AG04449 (cell line): ENCODE results near the gene ARHGAP26.

Source experiments
- CTCF ChIA-PET: fragments of 350-600 bp; formaldehyde crosslinking; extraction: SDS; loops from one replicate; lab custom pipeline; 2021; ENCODE audit warnings: antibody characterized with exemption; lab: Yijun Ruan, JAX
- POLR2A ChIA-PET: fragments of 400-600, 350-600 bp; formaldehyde crosslinking; extraction: SDS; loops from one replicate; lab custom pipeline; 2020; ENCODE audit warnings: antibody characterized with exemption, inconsistent platforms; lab: Yijun Ruan, JAX
- DNase-seq: peaks from one replicate; pipeline ENCODE4 v3.0.0-alpha.2; 2010; ENCODE audit warnings: low read depth, low spot score
- H3K4me3 ChIP-seq: 2 replicates; pipeline ENCODE4 v1.5.1; 2011; ENCODE audit warnings: low read depth, mild to moderate bottlenecking, control low read depth, low read length
- TF ChIP-seq, protein P1 (sequence below): IDR thresholded peaks from one replicate; pipeline ENCODE4 v1.5.1; 2011; ENCODE audit warnings: mild to moderate bottlenecking, moderate library complexity, low read length, control low read depth, inconsistent platforms; ENCODE audit not compliant: insufficient read depth; ENCODE audit errors: missing control alignments

ARHGAP26 gene

DNA sequence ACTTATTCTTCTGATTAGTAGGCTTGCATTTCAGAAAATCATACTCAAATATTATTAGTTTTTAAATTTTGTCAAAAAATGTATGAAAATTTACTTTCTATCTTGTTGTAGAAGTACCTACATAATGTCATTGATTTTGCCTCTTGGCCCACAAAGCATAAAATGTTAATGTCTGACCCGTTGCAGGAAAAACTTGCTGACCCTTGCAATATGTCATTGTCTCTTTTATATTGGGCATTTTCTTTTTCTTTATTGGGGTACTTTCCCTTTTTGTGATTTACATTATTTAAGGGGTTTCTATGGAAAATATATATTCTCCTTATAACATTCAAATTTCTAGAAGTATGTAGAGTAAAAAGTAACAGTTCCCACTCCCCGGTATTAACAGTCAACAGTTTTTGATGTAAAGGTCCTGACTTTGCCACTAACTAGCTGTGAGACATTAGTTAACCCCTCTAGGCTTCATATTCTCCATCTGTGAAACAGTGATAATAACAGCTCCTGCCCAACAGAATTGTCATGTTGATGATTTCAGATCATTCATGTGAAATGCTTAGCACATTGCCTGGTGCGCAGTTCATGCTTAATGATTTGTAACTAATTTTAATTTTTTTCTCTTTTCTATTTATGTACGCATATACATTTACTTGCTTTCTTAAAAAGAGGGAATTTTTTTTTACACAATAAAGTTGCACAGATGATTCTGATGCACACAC is 243.2 kb downstream of the ARHGAP26 start:
- no peak overlapping the region for H3K4me3 ChIP-seq
- ChIA-PET CTCF (interaction anchor here (0.7 to 1.5 kb wide), 4 partner anchors 11 to 54 kb away, joined by 3 read pairs; no protein-coding TSS in a partner anchor), POLR2A (no interaction called here)
- TF ChIP-seq, protein P1, sequence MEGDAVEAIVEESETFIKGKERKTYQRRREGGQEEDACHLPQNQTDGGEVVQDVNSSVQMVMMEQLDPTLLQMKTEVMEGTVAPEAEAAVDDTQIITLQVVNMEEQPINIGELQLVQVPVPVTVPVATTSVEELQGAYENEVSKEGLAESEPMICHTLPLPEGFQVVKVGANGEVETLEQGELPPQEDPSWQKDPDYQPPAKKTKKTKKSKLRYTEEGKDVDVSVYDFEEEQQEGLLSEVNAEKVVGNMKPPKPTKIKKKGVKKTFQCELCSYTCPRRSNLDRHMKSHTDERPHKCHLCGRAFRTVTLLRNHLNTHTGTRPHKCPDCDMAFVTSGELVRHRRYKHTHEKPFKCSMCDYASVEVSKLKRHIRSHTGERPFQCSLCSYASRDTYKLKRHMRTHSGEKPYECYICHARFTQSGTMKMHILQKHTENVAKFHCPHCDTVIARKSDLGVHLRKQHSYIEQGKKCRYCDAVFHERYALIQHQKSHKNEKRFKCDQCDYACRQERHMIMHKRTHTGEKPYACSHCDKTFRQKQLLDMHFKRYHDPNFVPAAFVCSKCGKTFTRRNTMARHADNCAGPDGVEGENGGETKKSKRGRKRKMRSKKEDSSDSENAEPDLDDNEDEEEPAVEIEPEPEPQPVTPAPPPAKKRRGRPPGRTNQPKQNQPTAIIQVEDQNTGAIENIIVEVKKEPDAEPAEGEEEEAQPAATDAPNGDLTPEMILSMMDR: no peak
- no peak for DNase-seq

DNA sequence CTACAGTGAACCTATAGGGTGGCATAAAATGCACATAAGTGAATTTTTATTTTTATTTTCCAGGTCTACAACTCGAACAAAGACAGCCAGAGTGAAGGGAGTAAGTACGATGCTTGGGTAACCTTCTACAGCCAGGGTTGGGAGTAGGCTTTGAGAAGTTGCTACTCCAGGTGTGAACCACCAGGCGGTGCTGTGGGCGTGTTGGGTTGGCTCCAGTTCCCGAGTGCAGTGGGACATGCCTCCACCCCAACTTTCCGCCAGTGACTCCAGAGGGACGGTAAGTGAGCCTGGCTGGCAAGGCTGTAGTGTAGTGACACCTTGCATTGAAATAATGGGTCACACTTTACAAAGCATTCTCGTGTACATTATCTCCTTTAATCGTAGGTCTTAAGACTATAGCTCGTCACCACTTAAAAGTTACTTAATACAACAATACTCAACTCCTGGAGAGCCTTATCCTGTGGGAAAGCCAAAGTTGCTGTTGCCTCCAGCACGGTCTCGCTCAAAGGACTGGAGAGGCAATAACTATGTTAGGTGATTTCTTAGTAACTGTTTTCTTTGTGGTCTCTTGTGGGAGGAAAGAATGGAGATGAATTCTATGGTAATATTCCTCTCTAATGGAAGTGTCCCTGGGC is 244.0 kb downstream of the ARHGAP26 start:
- ChIA-PET POLR2A (no interaction called here), CTCF (interaction anchor here (0.7 to 1.5 kb wide), 4 partner anchors 11 to 55 kb away, joined by 3 read pairs; no protein-coding TSS in a partner anchor)
- H3K4me3 ChIP-seq: no peak overlapping the region
- TF ChIP-seq, protein P1: peak; percentile 19
- DNase-seq: no peak

DNA sequence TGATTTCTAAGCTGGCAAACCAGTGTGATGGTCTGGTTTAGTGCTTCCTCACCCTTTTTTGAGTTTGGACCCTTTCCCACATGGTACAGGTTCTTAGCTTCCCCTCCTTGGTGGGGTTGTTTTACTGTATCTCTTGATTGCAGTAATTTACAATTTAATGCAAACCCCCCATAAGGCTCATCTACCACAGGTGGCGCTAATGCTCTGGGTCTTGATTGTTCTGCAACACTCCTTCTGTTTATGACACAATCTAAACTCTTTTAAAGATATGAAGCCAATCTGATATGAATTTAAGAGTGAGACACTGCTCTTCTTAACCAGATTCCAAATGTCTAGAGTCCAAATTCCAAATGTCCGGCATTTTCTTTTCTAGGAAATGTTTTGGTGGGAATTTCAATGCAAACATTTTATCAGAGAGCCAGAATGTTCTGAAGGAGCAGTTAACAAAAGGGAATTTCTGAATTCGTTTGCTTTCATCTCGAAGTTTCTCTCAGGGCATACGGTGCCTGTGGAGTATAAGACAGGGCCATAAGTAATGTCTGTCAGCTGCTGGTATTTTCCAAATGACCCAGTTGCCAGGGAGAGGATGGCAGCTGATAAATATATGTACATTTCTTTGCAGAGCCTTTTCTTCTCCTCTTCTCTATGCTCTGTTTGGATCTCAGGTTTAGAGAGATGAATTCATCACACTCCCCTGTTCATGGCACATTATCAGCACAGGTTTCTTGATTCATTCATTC is 246.8 kb downstream of the ARHGAP26 start:
- POLR2A ChIA-PET: interaction anchor here (0.6 kb wide), 1 partner anchor 18 kb away, joined by 3 read pairs; no protein-coding TSS in a partner anchor
- DNase-seq: no peak
- no peak overlapping the region for H3K4me3 ChIP-seq
- TF ChIP-seq, protein P1: peak; percentile 42
- CTCF ChIA-PET: interaction anchor here (0.6 to 1.4 kb wide), 11 partner anchors 9 to 1175 kb away, joined by 3 to 5 read pairs (median 3); no protein-coding TSS in a partner anchor

DNA sequence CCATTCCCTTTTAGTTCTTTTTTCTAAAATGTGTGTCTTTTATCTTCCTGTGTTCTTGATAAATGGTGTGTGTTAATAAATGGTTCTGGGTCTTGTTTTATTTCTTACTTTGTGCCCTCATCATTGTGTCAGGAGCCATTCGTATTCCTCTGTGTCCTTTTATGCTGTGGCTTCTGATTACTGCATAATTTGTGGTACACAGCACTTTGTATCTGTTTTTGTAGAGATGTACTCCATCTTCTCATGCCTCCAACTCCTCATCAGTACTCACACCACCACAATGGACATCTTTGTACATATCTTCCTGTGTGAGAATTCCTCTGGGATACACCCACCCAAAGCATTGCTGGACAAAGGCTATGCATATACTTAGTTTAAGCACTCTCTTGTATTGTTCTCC is 247.4 kb downstream of the ARHGAP26 start:
- H3K4me3 ChIP-seq: no peak overlapping the region
- ChIA-PET CTCF (interaction anchor here (0.9 to 1.4 kb wide), 5 partner anchors 8 to 387 kb away, joined by 3 to 5 read pairs (median 4); no protein-coding TSS in a partner anchor), POLR2A (no interaction called here)
- TF ChIP-seq, protein P1: no peak
- no peak for DNase-seq

DNA sequence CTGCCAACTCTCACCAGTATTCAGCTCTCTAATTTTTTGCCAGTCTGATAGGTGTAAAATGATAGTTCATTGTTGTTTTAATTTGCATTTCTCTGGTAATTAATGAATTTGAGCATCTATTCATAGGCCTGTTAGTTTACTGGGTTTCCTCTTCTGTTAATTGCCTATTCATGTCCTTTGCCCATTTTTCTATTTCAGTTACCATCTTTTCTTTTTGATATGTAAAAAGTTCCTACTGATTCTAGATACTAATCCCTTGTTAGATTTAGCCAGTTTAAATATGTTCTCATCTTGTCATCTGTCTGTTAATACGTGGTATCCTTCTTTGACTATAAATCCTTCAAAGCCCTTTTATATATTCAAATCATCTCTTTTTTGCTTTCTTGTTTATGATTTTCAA is 247.8 kb downstream of the ARHGAP26 start:
- TF ChIP-seq, protein P1: no peak
- ChIA-PET POLR2A (no interaction called here), CTCF (interaction anchor here (0.9 to 1.1 kb wide), 4 partner anchors 9 to 93 kb away, joined by 3 to 4 read pairs (median 3); no protein-coding TSS in a partner anchor)
- no peak for DNase-seq
- H3K4me3 ChIP-seq: no peak overlapping the region
